Heart left ventricle (tissue), 13 donors: ENCODE data around the gene ZBTB20.

Source experiments
- CTCF ChIP-seq, 12 donors: fragments of 200-600 bp; sonication (generic) in 4 of 12; IDR thresholded peaks; one replicate each; pipeline versions ENCODE4 v1.5.0 to v1.8.0; 2018 to 2022; ENCODE audit warnings: antibody characterized with exemption in 12 of 12, mild to moderate bottlenecking in 5 of 12
- POLR2A ChIP-seq, 2 donors: fragments of 450-650 bp; IDR thresholded peaks; one replicate each; pipeline ENCODE4 v1.6.1; 2017; ENCODE audit warnings: antibody characterized with exemption in 2 of 2, mild to moderate bottlenecking in 2 of 2, moderate library complexity in 2 of 2
- donor health status: ischemic (EF 13 %, LVEDD 7.1; RV severe dilation, severe dysfunction).
- donor health status: DM: no; HTN: yes; CAD: no.
- donor health status: DM: no; HTN: no; CAD: no.
- donor health status: ischemic (EF 25% LVEDD 6.9; RV normal size, moderate dysfunction).
- donor health status: ischemic (EF 25% LVEDD 5.7; RV mildly dilated, moderate dysfunction).
- donor health status: ischemic (EF 35%, LVEDD 5.7; RV mildly dilated, moderate dysfunction).
- donor health status: nonischemic (EF 11% LVEDD 7.7; RV severe dilation, severe dysfunction).
- donor health status: DM: yes; HTN: yes; CAD: no.
- donor health status: PGD.
- donor health status: ischemic (EF 29% LVEDD 5.4; RV normal size, mild dysfunction).
- donor health status: nonischemic (EF 23%, LVEDD 6.1; RV moderate dilation, normal function).

- TF ChIP-seq CTCF (IDR thresholded peaks at IDR 0.05) (no peak), POLR2A (IDR thresholded peaks at IDR 0.05) (no peak)
Observed at GRCh38 chr3:114451051-114451451, 696.0 kb downstream of the ZBTB20 start.
